Measurements from ENCODE around the gene PDE1A.

The PDE1A gene

GRCh38 chr2:182377467-182377866, 49.4 kb downstream of the PDE1A start:
- TF ChIP-seq, protein P1, sequence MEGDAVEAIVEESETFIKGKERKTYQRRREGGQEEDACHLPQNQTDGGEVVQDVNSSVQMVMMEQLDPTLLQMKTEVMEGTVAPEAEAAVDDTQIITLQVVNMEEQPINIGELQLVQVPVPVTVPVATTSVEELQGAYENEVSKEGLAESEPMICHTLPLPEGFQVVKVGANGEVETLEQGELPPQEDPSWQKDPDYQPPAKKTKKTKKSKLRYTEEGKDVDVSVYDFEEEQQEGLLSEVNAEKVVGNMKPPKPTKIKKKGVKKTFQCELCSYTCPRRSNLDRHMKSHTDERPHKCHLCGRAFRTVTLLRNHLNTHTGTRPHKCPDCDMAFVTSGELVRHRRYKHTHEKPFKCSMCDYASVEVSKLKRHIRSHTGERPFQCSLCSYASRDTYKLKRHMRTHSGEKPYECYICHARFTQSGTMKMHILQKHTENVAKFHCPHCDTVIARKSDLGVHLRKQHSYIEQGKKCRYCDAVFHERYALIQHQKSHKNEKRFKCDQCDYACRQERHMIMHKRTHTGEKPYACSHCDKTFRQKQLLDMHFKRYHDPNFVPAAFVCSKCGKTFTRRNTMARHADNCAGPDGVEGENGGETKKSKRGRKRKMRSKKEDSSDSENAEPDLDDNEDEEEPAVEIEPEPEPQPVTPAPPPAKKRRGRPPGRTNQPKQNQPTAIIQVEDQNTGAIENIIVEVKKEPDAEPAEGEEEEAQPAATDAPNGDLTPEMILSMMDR (IDR thresholded peaks at IDR 0.05), result no peak
- DNase-seq (ENCODE audit: low spot score), result no peak
- Histone ChIP-seq H3K27ac (no peak overlapping the region), H3K4me3 (no peak overlapping the region)

DNA sequence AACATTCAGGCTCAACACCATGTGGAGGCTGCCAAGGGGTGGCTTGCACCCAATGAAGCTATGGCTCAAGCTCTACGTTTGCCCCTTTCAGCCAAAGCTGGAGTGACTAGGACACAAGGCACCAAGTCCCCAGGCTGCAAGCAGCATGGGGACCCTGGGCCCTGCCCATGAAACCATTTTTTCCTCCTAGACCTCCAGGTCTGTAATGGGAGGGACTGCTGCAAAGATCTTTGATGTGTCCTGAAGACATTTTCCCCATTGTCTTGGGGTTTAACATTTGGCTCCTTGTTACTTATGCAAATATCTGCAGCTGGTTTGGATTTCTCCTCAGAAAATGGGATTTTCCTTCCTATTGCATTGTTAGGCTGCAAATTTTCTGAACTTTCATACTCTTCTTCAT, 51.0 kb downstream of the PDE1A start:
- Histone ChIP-seq H3K4me3 (no peak overlapping the region), H3K27ac (no peak overlapping the region)
- TF ChIP-seq, protein P1 (IDR thresholded peaks at IDR 0.05), result no peak
- DNase-seq (ENCODE audit: low spot score), result no peak

DNA sequence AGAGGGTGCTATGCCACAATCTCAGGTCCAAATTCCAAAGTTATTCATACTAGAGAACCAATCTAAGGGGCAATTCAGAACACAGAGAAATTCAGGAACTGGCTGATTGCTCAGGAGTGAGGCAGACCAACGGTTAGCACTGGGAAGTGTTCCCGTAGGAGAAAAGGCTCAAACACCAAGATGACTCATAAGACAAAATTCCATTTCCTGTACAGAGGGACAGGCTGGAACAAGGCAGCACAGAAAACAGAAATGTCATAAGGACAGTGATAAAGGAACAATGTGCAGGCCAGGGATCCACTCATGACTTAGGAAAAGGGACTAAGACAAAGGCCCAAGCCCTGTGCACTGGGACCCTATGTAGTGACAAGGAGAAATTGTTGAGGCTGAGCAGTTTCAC, 54.2 kb downstream of the PDE1A start:
- DNase-seq (ENCODE audit: low spot score), result no peak

GRCh38 chr2:182368996-182369395, 57.8 kb downstream of the PDE1A start:
- TF ChIP-seq, protein P1 (IDR thresholded peaks at IDR 0.05), result no peak

More for the DNA sequence above, 54.2 kb downstream of the PDE1A start:
- Histone ChIP-seq H3K4me3 (peak overlapping the region; percentile 11), H3K27ac (peak overlapping the region; percentile 78 to 94)
- TF ChIP-seq, protein P1 (IDR thresholded peaks at IDR 0.05), result no peak

GRCh38 chr2:182368446-182368845, 58.4 kb downstream of the PDE1A start:
- Histone ChIP-seq H3K27ac (peak overlapping the region; percentile 5 to 63), H3K4me3 (no peak overlapping the region)
- TF ChIP-seq, protein P1 (IDR thresholded peaks at IDR 0.05), result no peak
- no peak for DNase-seq (ENCODE audit: low spot score)

More at GRCh38 chr2:182368996-182369395, 57.8 kb downstream of the PDE1A start:
- DNase-seq (ENCODE audit: low spot score), result no peak
- H3K4me3 ChIP-seq, result no peak overlapping the region
- H3K27ac ChIP-seq, result peak overlapping the region; percentile 5 to 63

DNA sequence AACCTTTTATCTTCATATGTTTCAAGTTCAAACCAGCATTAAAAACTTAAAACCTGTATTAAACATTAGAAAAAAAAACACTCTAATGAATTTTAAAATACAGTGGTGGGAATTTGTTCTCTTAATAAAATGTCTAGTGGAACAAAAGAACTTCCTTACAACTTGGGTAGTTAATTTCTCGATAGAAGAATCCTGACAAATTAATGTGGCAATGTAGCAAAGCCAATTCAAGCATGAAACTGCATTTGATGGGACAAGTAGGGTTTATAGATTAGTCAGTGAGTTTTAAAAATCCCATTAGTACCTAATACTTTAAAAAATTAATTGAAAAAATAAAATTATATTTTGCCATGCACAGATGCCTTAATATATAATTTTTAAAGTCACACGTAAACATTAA, 59.4 kb downstream of the PDE1A start:
- Histone ChIP-seq H3K4me3 (no peak overlapping the region), H3K27ac (peak overlapping the region in 1 of 2 donors; percentile 24)
- TF ChIP-seq, protein P1 (IDR thresholded peaks at IDR 0.05), result no peak
- DNase-seq (ENCODE audit: low spot score), result no peak

DNA sequence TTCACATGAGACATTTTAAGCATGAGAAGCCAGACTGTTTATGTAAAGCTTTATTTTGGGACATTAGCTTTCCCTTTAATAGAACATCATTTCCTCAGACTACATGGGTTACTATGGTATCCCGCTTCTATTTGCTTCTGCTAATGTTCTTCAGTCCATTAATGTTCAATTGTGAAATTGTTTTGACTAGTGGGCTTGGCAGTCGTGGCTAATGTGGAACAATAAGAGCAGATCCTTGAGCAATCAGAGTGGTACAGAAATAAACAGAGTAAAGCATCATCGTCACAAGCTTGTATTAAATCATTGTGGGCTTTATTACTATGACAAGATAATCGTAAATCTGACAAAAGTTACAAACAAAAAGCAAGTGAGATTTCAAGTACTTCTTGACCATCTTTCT, 60.2 kb downstream of the PDE1A start:
- DNase-seq (ENCODE audit: low spot score), result no peak
- Histone ChIP-seq H3K4me3 (peak overlapping the region; percentile 20), H3K27ac (peak overlapping the region; percentile 3 to 63)
- TF ChIP-seq, protein P1 (IDR thresholded peaks at IDR 0.05), result no peak

Measured in coronary artery (tissue), 2 donors.